ENCODE results near the gene COPS6. TPM values are rescaled to one million over a fixed set of nuclear protein-coding genes. Genes with fewer than 3 reads are reported as not detected.

The COPS6 gene
- total and polyA plus RNA-seq, 5 donors: 112 to 131 (median 119) TPM

- Histone ChIP-seq H3K27ac (ENCODE audit: low read length) (no peak overlapping the region), H3K4me3 (ENCODE audit: low read length) (no peak overlapping the region), H3K27me3 (ENCODE audit: control insufficient read depth, insufficient read depth) (no peaks in the 10 kb centered on the region), H3K4me1 (ENCODE audit: control insufficient read depth, insufficient read depth, low read length) (peaks cover 7% of the 10 kb centered on the region), H3K9me3 (ENCODE audit: control insufficient read depth, low read length) (no peaks in the 10 kb centered on the region)
- WGBS: 84% methylated on average over 17 of the region's 17 CpGs
- ATAC-seq (no peak), DNase-seq (no peak)
- intact Hi-C loops (cut with DNase I): no loop called here
These were observed 14.4 kb downstream of the COPS6 start for GRCh38 chr7:100102950-100103840.

- Histone ChIP-seq H3K27ac (ENCODE audit: low read length) (no peak overlapping the region), H3K9me3 (ENCODE audit: control insufficient read depth, low read length) (no peaks in the 10 kb centered on the region), H3K27me3 (ENCODE audit: control insufficient read depth, insufficient read depth) (no peaks in the 10 kb centered on the region), H3K4me3 (ENCODE audit: low read length) (no peak overlapping the region), H3K4me1 (ENCODE audit: control insufficient read depth, insufficient read depth, low read length) (peaks cover 3% of the 10 kb centered on the region)
- no peak for DNase-seq
- ATAC-seq: no peak
- 95% methylated on average over 4 of the region's 4 CpGs for WGBS
- intact Hi-C loops (cut with DNase I): no loop called here
These were observed 16.8 kb downstream of the COPS6 start for GRCh38 chr7:100105534-100105933.

GRCh38 chr7:100106633-100107032, 17.9 kb downstream of the COPS6 start:
- DNase-seq (peak in 1 of 3 donors; percentile 25), ATAC-seq (no peak)
- no peaks in the 10 kb centered on the region for H3K27me3 ChIP-seq (ENCODE audit: control insufficient read depth, insufficient read depth)
- peaks cover 3% of the 10 kb centered on the region for H3K4me1 ChIP-seq (ENCODE audit: control insufficient read depth, insufficient read depth, low read length)
- 77% methylated on average over 17 of the region's 17 CpGs for WGBS
- H3K4me3 ChIP-seq (ENCODE audit: low read length): no peak overlapping the region
- H3K27ac ChIP-seq (ENCODE audit: low read length): no peak overlapping the region
- intact Hi-C loops (cut with DNase I): no loop called here
- no peaks in the 10 kb centered on the region for H3K9me3 ChIP-seq (ENCODE audit: control insufficient read depth, low read length)

- ATAC-seq (no peak), DNase-seq (peak in 1 of 3 donors; percentile 42)
- peaks cover 3% of the 10 kb centered on the region for H3K4me1 ChIP-seq (ENCODE audit: control insufficient read depth, insufficient read depth, low read length)
- H3K27ac ChIP-seq (ENCODE audit: low read length): no peak overlapping the region
- no peak overlapping the region for H3K4me3 ChIP-seq (ENCODE audit: low read length)
- no peaks in the 10 kb centered on the region for H3K27me3 ChIP-seq (ENCODE audit: control insufficient read depth, insufficient read depth)
- 80% methylated on average over 25 of the region's 25 CpGs for WGBS
- no peaks in the 10 kb centered on the region for H3K9me3 ChIP-seq (ENCODE audit: control insufficient read depth, low read length)
- intact Hi-C loops (cut with DNase I): no loop called here
These were observed 18.5 kb downstream of the COPS6 start for GRCh38 chr7:100107125-100107737.

GRCh38 chr7:100107890-100108289, 19.1 kb downstream of the COPS6 start:
- DNase-seq (peak in 1 of 3 donors; percentile 40), ATAC-seq (no peak)
- 68% methylated on average over 11 of the region's 11 CpGs for WGBS
- H3K4me1 ChIP-seq (ENCODE audit: control insufficient read depth, insufficient read depth, low read length): no peaks in the 10 kb centered on the region
- no peaks in the 10 kb centered on the region for H3K9me3 ChIP-seq (ENCODE audit: control insufficient read depth, low read length)
- H3K4me3 ChIP-seq (ENCODE audit: low read length): no peak overlapping the region
- no peak overlapping the region for H3K27ac ChIP-seq (ENCODE audit: low read length)
- intact Hi-C loops (cut with DNase I): no loop called here
- H3K27me3 ChIP-seq (ENCODE audit: control insufficient read depth, insufficient read depth): no peaks in the 10 kb centered on the region

- intact Hi-C loops (cut with DNase I): no loop called here
- no peak for ATAC-seq
- WGBS: 86% methylated on average over 12 of the region's 12 CpGs
- DNase-seq: no peak
- Histone ChIP-seq H3K9me3 (ENCODE audit: control insufficient read depth, low read length) (no peaks in the 10 kb centered on the region), H3K4me3 (ENCODE audit: low read length) (no peak overlapping the region), H3K27me3 (ENCODE audit: control insufficient read depth, insufficient read depth) (no peaks in the 10 kb centered on the region), H3K4me1 (ENCODE audit: control insufficient read depth, insufficient read depth, low read length) (no peaks in the 10 kb centered on the region), H3K27ac (ENCODE audit: low read length) (no peak overlapping the region)
These were observed 20.9 kb downstream of the COPS6 start for GRCh38 chr7:100109521-100110163.

GRCh38 chr7:100111156-100111555, 22.4 kb downstream of the COPS6 start:
- 91% methylated on average over 7 of the region's 7 CpGs for WGBS
- intact Hi-C loops (cut with DNase I): no loop called here
- ATAC-seq (no peak), DNase-seq (no peak)
- Histone ChIP-seq H3K4me3 (ENCODE audit: low read length) (no peak overlapping the region), H3K27ac (ENCODE audit: low read length) (no peak overlapping the region), H3K9me3 (ENCODE audit: control insufficient read depth, low read length) (no peaks in the 10 kb centered on the region), H3K4me1 (ENCODE audit: control insufficient read depth, insufficient read depth, low read length) (no peaks in the 10 kb centered on the region), H3K27me3 (ENCODE audit: control insufficient read depth, insufficient read depth) (no peaks in the 10 kb centered on the region)

GRCh38 chr7:100111914-100112313, 23.1 kb downstream of the COPS6 start:
- 88% methylated on average over 13 of the region's 13 CpGs for WGBS
- Histone ChIP-seq H3K27me3 (ENCODE audit: control insufficient read depth, insufficient read depth) (no peaks in the 10 kb centered on the region), H3K27ac (ENCODE audit: low read length) (no peak overlapping the region), H3K4me1 (ENCODE audit: control insufficient read depth, insufficient read depth, low read length) (no peaks in the 10 kb centered on the region), H3K4me3 (ENCODE audit: low read length) (no peak overlapping the region), H3K9me3 (ENCODE audit: control insufficient read depth, low read length) (no peaks in the 10 kb centered on the region)
- DNase-seq (peak in 1 of 3 donors; percentile 22), ATAC-seq (no peak)
- intact Hi-C loops (cut with DNase I): no loop called here

GRCh38 chr7:100115026-100115425, 26.3 kb downstream of the COPS6 start:
- intact Hi-C loops (cut with DNase I): no loop called here

GRCh38 chr7:100118388-100119071, 29.8 kb downstream of the COPS6 start:
- H3K9me3 ChIP-seq (ENCODE audit: control insufficient read depth, low read length): no peaks in the 10 kb centered on the region
- H3K4me3 ChIP-seq (ENCODE audit: low read length): peak overlapping the region; percentile 54
- DNase-seq (no peak), ATAC-seq (no peak)
- H3K4me1 ChIP-seq (ENCODE audit: control insufficient read depth, insufficient read depth, low read length): peaks cover 6% of the 10 kb centered on the region
- H3K27me3 ChIP-seq (ENCODE audit: control insufficient read depth, insufficient read depth): no peaks in the 10 kb centered on the region
- 22% methylated on average over 18 of the region's 18 CpGs for WGBS
- no peak overlapping the region for H3K27ac ChIP-seq (ENCODE audit: low read length)
- intact Hi-C loops (cut with DNase I): no loop called here

More at GRCh38 chr7:100115026-100115425, 26.3 kb downstream of the COPS6 start:
- H3K4me3 ChIP-seq (ENCODE audit: low read length): no peak overlapping the region
- H3K27me3 ChIP-seq (ENCODE audit: control insufficient read depth, insufficient read depth): no peaks in the 10 kb centered on the region
- peaks cover under 1% of the 10 kb centered on the region for H3K4me1 ChIP-seq (ENCODE audit: control insufficient read depth, insufficient read depth, low read length)
- WGBS: 91% methylated on average over 7 of the region's 7 CpGs
- ATAC-seq (no peak), DNase-seq (peak in 1 of 3 donors; percentile 22)
- no peaks in the 10 kb centered on the region for H3K9me3 ChIP-seq (ENCODE audit: control insufficient read depth, low read length)
- H3K27ac ChIP-seq (ENCODE audit: low read length): no peak overlapping the region
